A549 (cell line): ENCODE data around the gene CTRB2. TPM values are rescaled to one million over a fixed set of nuclear protein-coding genes. Genes with fewer than 3 reads are reported as not detected.

ENCODE experiments used
- ATAC-seq, 2 experiments: fragments of 200-7000 bp in 1 of 2; fragments of >200 bp in 1 of 2; cut with Nextera tagmentation in 1 of 2; cut with Tn5 transposase in 1 of 2; 3 replicates each; pipeline versions ENCODE4 v1.8.0 to v1.9.1; 2018 to 2020; ENCODE audit warnings: mild to moderate bottlenecking in 1 of 2, moderate library complexity in 1 of 2
- CTCF ChIA-PET: fragments of 300-600 bp; sonication (Branson Sonifier 250); formaldehyde crosslinking; extraction: SDS; loops from one replicate; lab custom pipeline; 2021; ENCODE audit warnings: antibody characterized with exemption, inconsistent platforms; lab: Yijun Ruan, JAX
- POLR2A ChIA-PET: fragments of 350-600 bp; formaldehyde crosslinking; extraction: SDS; loops from one replicate; lab custom pipeline; 2021; ENCODE audit warnings: antibody characterized with exemption, inconsistent platforms; lab: Yijun Ruan, JAX
- DNase-seq, 2 experiments: peaks; one replicate each; pipeline versions ENCODE4 v3.0.0 to v3.0.0-alpha.2; 2011 to 2016; ENCODE audit warnings: low read depth in 1 of 2, low spot score in 1 of 2
- FAIRE-seq: peaks from 2 replicates; lab custom pipeline; 2011; peaks lifted over from hg19 to GRCh38; lab: Jason Lieb, UNC
- H3K27ac ChIP-seq, 2 experiments: fragments of >200 bp; sonication (Bioruptor Twin); formaldehyde crosslinking; 3 replicates each; pipeline ENCODE4 v1.5.1; 2016 to 2017
- H3K4me1 ChIP-seq: fragments of >200 bp; sonication (Bioruptor Twin); formaldehyde crosslinking; 3 replicates; pipeline ENCODE4 v1.6.1; 2016
- H3K4me2 ChIP-seq: fragments of >200 bp; sonication (Bioruptor Twin); formaldehyde crosslinking; 3 replicates; pipeline ENCODE4 v1.6.1; 2016
- H3K4me3 ChIP-seq: fragments of >200 bp; sonication (Bioruptor Twin); formaldehyde crosslinking; 3 replicates; pipeline ENCODE4 v1.5.1; 2016
- H3K9me3 ChIP-seq: fragments of >200 bp; sonication (Bioruptor Twin); formaldehyde crosslinking; 3 replicates; pipeline ENCODE4 v1.6.1; 2016
- ATOH8 ChIP-seq: fragments of 250-450 bp; sonication (Bioruptor Pico); IDR thresholded peaks from 2 replicates; pipeline ENCODE4 v1.5.0; 2020; ENCODE audit warnings: low read depth, mild to moderate bottlenecking, moderate library complexity
- CBX2 ChIP-seq: fragments of 200-600 bp; sonication (generic); IDR thresholded peaks from 2 replicates; pipeline ENCODE4 v1.6.1; 2016; ENCODE audit warnings: low read depth, mild to moderate bottlenecking, borderline replicate concordance
- CEBPB ChIP-seq, 2 experiments: fragments of >200 bp in 1 of 2; sonication (Bioruptor Twin) in 1 of 2; formaldehyde crosslinking in 1 of 2; IDR thresholded peaks; 2 replicates each; pipeline ENCODE4 v1.6.1; 2012 to 2016
- CHD2 ChIP-seq: fragments of 150-350 bp; IDR thresholded peaks from 2 replicates; pipeline ENCODE4 v1.6.1; 2014; ENCODE audit warnings: low read length; ENCODE audit not compliant: partially characterized antibody
- EHF ChIP-seq: fragments of 250-450 bp; sonication (Bioruptor Pico); IDR thresholded peaks from 2 replicates; pipeline ENCODE4 v1.5.0; 2020; ENCODE audit warnings: mild to moderate bottlenecking
- EHMT2 ChIP-seq: fragments of 200-600 bp; sonication (generic); IDR thresholded peaks from 2 replicates; pipeline ENCODE4 v1.6.1; 2016; ENCODE audit warnings: antibody characterized with exemption, low read depth, mild to moderate bottlenecking, moderate library complexity
- ELK1 ChIP-seq: fragments of 150-350 bp; IDR thresholded peaks from 2 replicates; pipeline ENCODE4 v1.6.1; 2014; ENCODE audit warnings: low read depth, mild to moderate bottlenecking, low read length
- FOSL2 ChIP-seq, 2 experiments: fragments of 450-650 bp in 1 of 2; fragments of >200 bp in 1 of 2; sonication (Bioruptor Twin) in 1 of 2; formaldehyde crosslinking; IDR thresholded peaks; 2 replicates each; pipeline versions ENCODE4 v1.5.0 to v1.6.1; 2016 to 2020; ENCODE audit warnings: mild to moderate bottlenecking in 1 of 2, moderate library complexity in 1 of 2
- FOXS1 ChIP-seq: fragments of 250-450 bp; sonication (Bioruptor Pico); IDR thresholded peaks from 2 replicates; pipeline ENCODE4 v1.5.0; 2020; ENCODE audit warnings: mild to moderate bottlenecking, moderate library complexity
- HES2 ChIP-seq: fragments of >200 bp; sonication (Bioruptor Twin); formaldehyde crosslinking; IDR thresholded peaks from 2 replicates; pipeline ENCODE4 v1.6.1; 2016
- HOXA7 ChIP-seq: fragments of 250-450 bp; sonication (Bioruptor Pico); IDR thresholded peaks from 2 replicates; pipeline ENCODE4 v1.5.0; 2020; ENCODE audit warnings: mild to moderate bottlenecking, moderate library complexity
- KDM5A ChIP-seq: fragments of 200-600 bp; sonication (generic); IDR thresholded peaks from 2 replicates; pipeline ENCODE4 v1.6.1; 2016; ENCODE audit warnings: antibody characterized with exemption, mild to moderate bottlenecking
- MAX ChIP-seq: IDR thresholded peaks from 2 replicates; pipeline ENCODE4 v1.6.1; 2012
- MYC ChIP-seq: IDR thresholded peaks from 2 replicates; pipeline ENCODE4 v1.6.1; 2012; ENCODE audit warnings: mild to moderate bottlenecking, inconsistent platforms, low read length, improper control_type of control experiment, borderline replicate concordance
- NPAS2 ChIP-seq: fragments of 250-450 bp; sonication (Bioruptor Pico); IDR thresholded peaks from 2 replicates; pipeline ENCODE4 v1.8.0; 2022; ENCODE audit warnings: mild to moderate bottlenecking, moderate library complexity, borderline replicate concordance
- PBX3 ChIP-seq: IDR thresholded peaks from 2 replicates; pipeline ENCODE4 v1.6.1; 2012
- POLR2A ChIP-seq: IDR thresholded peaks from 2 replicates; pipeline ENCODE4 v1.6.1; 2012; ENCODE audit warnings: mild to moderate bottlenecking, low read length
- RFX5 ChIP-seq: fragments of 450-650 bp; IDR thresholded peaks from 2 replicates; pipeline ENCODE4 v1.7.1; 2014; ENCODE audit warnings: antibody characterized with exemption, mild to moderate bottlenecking, moderate library complexity
- RNF2 ChIP-seq: fragments of 200-600 bp; sonication (generic); IDR thresholded peaks from 2 replicates; pipeline ENCODE4 v1.6.1; 2016; ENCODE audit warnings: low read depth, mild to moderate bottlenecking, antibody characterized with exemption, moderate library complexity, borderline replicate concordance
- SREBF2 ChIP-seq: fragments of 450-650 bp; IDR thresholded peaks from 2 replicates; pipeline ENCODE4 v1.6.1; 2014; ENCODE audit warnings: mild to moderate bottlenecking, moderate library complexity
- TFCP2L1 ChIP-seq: fragments of 250-450 bp; sonication (Bioruptor Pico); IDR thresholded peaks from 2 replicates; pipeline ENCODE4 v1.5.0; 2021; ENCODE audit warnings: mild to moderate bottlenecking
- TP53 ChIP-seq: fragments of 250-450 bp; sonication (Bioruptor Pico); IDR thresholded peaks from 2 replicates; pipeline ENCODE4 v1.5.0; 2021; ENCODE audit warnings: mild to moderate bottlenecking, moderate library complexity
- WGBS: methylation state at CpG from one replicate; pipeline ENCODE4 v1.1.6; 2017; ENCODE audit errors: missing lambda C conversion rate; 5-methylcytosine and 5-hydroxymethylcytosine counted together
- polyA plus RNA-seq, 4 experiments: library from polyadenylated mRNA; depleted of rRNA in 3 of 4; stranded (reverse); fragments of >200 nt; fragmentation: RNase III in 1 of 4; extraction: RNeasy Plus Mini Kit Qiagen cat#74134 plus additional on column Dnase treatment in 1 of 4; gene quantifications; 2 replicates in 3 of 4; 3 replicates in 1 of 4; pipeline ENCODE4 v1.2.3, GENCODE V29; 2011 to 2017
- TF ChIP-seq, protein P1 (sequence below): fragments of 450-650 bp; IDR thresholded peaks from 2 replicates; pipeline ENCODE4 v1.6.1; 2014; ENCODE audit warnings: antibody characterized with exemption
- TF ChIP-seq, protein P2 (sequence below): fragments of 200-600 bp; sonication (generic); IDR thresholded peaks from 2 replicates; pipeline ENCODE4 v1.6.1; 2016; ENCODE audit warnings: antibody characterized with exemption, mild to moderate bottlenecking, moderate library complexity

The CTRB2 gene
- polyA plus RNA-seq, 2 of the 4 experiments (the other 2 are of a cell fraction): not detected

GRCh38 chr16:75233611-75233938 is 26.6 kb upstream of the CTRB2 start:
- Histone ChIP-seq H3K4me2 (no peak overlapping the region), H3K4me3 (no peak overlapping the region), H3K9me3 (no peaks in the 10 kb centered on the region), H3K27ac (peak overlapping the region; percentile 56 to 89; a peak in 3 of 6 replicates), H3K4me1 (peaks cover 22% of the 10 kb centered on the region)
- WGBS: 65% methylated on average over 7 of the region's 7 CpGs
- FAIRE-seq (no peak), ATAC-seq (no peak; a peak in 1 of 6 replicates), DNase-seq (no peak)
- ChIA-PET CTCF (interaction anchor here (0.6 to 14.6 kb wide), 50 partner anchors 9 to 1425 kb away, joined by 3 to 171 read pairs (median 6); partner anchors contain the start of genes BCAR1, CTRB1 and CTRB2), POLR2A (interaction anchor here (1.5 kb wide), 1 partner anchor 12 kb away, joined by 4 read pairs; no protein-coding TSS in a partner anchor)
- TF ChIP-seq, protein P1, sequence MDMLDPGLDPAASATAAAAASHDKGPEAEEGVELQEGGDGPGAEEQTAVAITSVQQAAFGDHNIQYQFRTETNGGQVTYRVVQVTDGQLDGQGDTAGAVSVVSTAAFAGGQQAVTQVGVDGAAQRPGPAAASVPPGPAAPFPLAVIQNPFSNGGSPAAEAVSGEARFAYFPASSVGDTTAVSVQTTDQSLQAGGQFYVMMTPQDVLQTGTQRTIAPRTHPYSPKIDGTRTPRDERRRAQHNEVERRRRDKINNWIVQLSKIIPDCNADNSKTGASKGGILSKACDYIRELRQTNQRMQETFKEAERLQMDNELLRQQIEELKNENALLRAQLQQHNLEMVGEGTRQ: no peak
- no peak for TF ChIP-seq NPAS2 (CRISPR knock-in tag)
- TF ChIP-seq SREBF2: no peak

GRCh38 chr16:75231570-75231969 is 24.6 kb upstream of the CTRB2 start:
- WGBS: 88% methylated on average over 11 of the region's 11 CpGs
- TF ChIP-seq FOXS1 (CRISPR knock-in tag): no peak
- no peak for TF ChIP-seq CEBPB (IDR thresholded peaks at IDR 0.05)
- TF ChIP-seq PBX3: no peak
- no peak for TF ChIP-seq CHD2
- no peak for TF ChIP-seq FOSL2 (IDR thresholded peaks at IDR 0.05)
- TF ChIP-seq FOSL2 (CRISPR knock-in tag; IDR thresholded peaks at IDR 0.05): no peak
- no peak for TF ChIP-seq TFCP2L1 (CRISPR knock-in tag)
- no peak for TF ChIP-seq HOXA7
- TF ChIP-seq TP53 (CRISPR knock-in tag): no peak
- TF ChIP-seq HES2: no peak
- TF ChIP-seq POLR2A: no peak
- no peak for TF ChIP-seq KDM5A
- TF ChIP-seq MYC: no peak
- no peak for TF ChIP-seq RNF2
- no peak for TF ChIP-seq MAX
- no peak for TF ChIP-seq ELK1
- ChIA-PET CTCF (interaction anchor here (3.8 to 14.6 kb wide), 7 partner anchors 13 to 171 kb away, joined by 31 to 171 read pairs (median 123); partner anchors contain the start of genes BCAR1 and CTRB1), POLR2A (no interaction called here)
- no peak overlapping the region for H3K4me2 ChIP-seq
- peaks cover 13% of the 10 kb centered on the region for H3K4me1 ChIP-seq
- H3K9me3 ChIP-seq: no peaks in the 10 kb centered on the region
- no peak for FAIRE-seq
- H3K27ac ChIP-seq: no peak overlapping the region
- no peak for DNase-seq
- no peak for ATAC-seq
- H3K4me3 ChIP-seq: no peak overlapping the region

DNA sequence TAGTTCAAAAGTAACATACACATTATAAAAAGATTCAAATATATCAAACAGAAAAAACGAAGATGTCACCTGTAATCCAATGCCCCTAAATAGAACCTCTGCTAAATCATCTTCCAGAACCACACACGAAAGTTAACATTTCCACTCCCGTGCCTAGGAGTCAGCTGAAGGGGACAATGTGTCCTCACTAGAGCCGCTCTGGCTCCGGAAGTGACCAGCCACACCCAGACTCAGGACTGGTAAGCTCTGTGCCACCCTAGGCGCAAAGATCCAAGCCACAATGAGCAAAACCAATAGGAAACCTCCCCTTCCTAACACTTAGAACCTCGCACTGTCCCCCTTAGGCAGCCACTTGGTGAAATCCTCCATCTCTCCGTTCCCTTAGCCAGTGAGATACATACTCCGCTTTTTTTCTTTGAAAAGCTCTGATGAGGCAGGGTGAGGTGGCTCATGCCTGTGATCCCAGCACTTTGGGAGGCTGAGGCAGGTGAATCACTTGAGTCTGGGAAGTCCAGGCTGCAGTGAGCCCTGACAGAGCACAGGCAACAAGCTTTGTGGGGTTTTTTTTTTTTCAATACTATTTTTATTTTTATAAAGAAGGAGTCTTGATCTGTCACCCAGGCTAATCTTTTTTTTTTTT is 23.6 kb upstream of the CTRB2 start:
- CTCF ChIA-PET: interaction anchor here (0.6 to 14.6 kb wide), 6 partner anchors 24 to 286 kb away, joined by 3 to 171 read pairs (median 63); partner anchors contain the start of gene CTRB2
- TF ChIP-seq EHF (CRISPR knock-in tag): no peak
- no peak for TF ChIP-seq CBX2
- TF ChIP-seq ATOH8: no peak
- TF ChIP-seq, protein P1: no peak
- TF ChIP-seq EHMT2: no peak
- TF ChIP-seq, protein P2, sequence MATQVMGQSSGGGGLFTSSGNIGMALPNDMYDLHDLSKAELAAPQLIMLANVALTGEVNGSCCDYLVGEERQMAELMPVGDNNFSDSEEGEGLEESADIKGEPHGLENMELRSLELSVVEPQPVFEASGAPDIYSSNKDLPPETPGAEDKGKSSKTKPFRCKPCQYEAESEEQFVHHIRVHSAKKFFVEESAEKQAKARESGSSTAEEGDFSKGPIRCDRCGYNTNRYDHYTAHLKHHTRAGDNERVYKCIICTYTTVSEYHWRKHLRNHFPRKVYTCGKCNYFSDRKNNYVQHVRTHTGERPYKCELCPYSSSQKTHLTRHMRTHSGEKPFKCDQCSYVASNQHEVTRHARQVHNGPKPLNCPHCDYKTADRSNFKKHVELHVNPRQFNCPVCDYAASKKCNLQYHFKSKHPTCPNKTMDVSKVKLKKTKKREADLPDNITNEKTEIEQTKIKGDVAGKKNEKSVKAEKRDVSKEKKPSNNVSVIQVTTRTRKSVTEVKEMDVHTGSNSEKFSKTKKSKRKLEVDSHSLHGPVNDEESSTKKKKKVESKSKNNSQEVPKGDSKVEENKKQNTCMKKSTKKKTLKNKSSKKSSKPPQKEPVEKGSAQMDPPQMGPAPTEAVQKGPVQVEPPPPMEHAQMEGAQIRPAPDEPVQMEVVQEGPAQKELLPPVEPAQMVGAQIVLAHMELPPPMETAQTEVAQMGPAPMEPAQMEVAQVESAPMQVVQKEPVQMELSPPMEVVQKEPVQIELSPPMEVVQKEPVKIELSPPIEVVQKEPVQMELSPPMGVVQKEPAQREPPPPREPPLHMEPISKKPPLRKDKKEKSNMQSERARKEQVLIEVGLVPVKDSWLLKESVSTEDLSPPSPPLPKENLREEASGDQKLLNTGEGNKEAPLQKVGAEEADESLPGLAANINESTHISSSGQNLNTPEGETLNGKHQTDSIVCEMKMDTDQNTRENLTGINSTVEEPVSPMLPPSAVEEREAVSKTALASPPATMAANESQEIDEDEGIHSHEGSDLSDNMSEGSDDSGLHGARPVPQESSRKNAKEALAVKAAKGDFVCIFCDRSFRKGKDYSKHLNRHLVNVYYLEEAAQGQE: no peak
- TF ChIP-seq RFX5: no peak

More for the DNA sequence above, 23.6 kb upstream of the CTRB2 start:
- Histone ChIP-seq H3K4me3 (no peak overlapping the region), H3K27ac (no peak overlapping the region), H3K9me3 (no peaks in the 10 kb centered on the region), H3K4me1 (peaks cover 13% of the 10 kb centered on the region), H3K4me2 (no peak overlapping the region)
- no peak for DNase-seq
- POLR2A ChIA-PET: no interaction called here
- no peak for FAIRE-seq
- no peak for ATAC-seq
- 93% methylated on average over 9 of the region's 9 CpGs for WGBS
